OCI-LY3 (cell line): ENCODE results near the gene NAA35.

Experiments
- CTCF ChIP-seq: fragments of 200-600, 300-600 bp; sonication (generic); IDR thresholded peaks from 2 replicates; pipeline ENCODE4 v1.5.1; 2014; ENCODE audit warnings: antibody characterized with exemption, low read length, low read depth
- EZH2phosphoT487 ChIP-seq: fragments of 200-600 bp; shearing (Covaris generic); IDR thresholded peaks from 2 replicates; pipeline ENCODE4 v1.6.1; 2018; ENCODE audit warnings: antibody characterized with exemption, mixed run types, low read depth

DNA sequence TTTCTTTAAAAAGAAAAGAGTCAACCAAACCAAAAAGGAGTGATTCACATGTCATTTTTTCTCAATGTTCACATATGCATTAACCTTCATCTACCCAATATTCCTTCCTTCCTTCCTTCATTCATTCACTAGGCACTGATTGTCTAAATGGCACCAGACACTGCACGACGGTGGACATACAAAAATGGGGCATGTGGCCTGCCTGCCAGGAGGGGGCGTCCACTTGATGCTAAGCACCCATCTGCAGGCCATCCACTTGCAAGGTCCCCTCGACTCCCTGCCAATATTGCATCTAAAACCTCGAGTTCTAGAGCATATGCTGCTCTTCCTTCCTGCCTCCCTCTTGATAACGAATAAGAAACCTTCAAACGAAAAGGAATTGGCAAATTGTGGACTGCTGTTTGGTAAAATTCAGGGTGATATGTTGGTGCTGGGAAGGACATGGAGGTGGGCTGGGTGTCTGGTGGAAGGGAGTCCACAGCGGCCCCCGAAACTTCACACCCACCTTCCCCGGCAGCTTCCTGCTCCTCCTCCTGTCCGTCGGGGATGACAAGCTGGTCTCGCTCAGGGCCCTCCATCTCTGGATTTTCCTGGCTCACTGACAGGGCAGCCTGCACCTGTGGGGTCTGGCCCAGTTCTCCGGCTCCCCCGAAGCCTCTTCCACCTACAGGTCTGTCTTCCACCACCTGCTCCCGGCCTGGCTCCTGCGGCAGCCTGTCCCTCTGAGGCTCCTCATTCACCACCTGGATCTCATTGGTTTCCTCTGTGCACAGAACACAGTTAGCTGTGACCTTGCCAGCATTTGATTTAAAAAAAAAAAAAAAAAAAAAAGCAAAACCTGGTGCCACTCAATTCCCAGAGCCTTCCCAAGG, 94.2 kb downstream of the NAA35 start:
- peak; percentile 72 for TF ChIP-seq CTCF
- TF ChIP-seq EZH2phosphoT487 = no peak
